GM23338 (cell line): ENCODE measurements around the gene LINC00632. TPM values are rescaled to one million over a fixed set of nuclear protein-coding genes. Genes with fewer than 3 reads are reported as not detected.

Experiments
- ATAC-seq: fragments of 200-7000 bp; cut with Tn5 transposase; 3 replicates; pipeline ENCODE4 v1.9.1; 2020
- DNase-seq: peaks from one replicate; pipeline ENCODE4 v3.0.0-alpha.2; 2015; ENCODE audit warnings: low spot score
- H2AFZ ChIP-seq: fragments of 200-600 bp; sonication (generic); 2 replicates; pipeline ENCODE4 v1.8.0; 2016; ENCODE audit warnings: antibody characterized with exemption, mild to moderate bottlenecking, moderate library complexity
- H3F3A ChIP-seq: fragments of 200-600 bp; sonication (generic); replicated peaks from 2 replicates; pipeline ENCODE4 v1.8.0; 2017; ENCODE audit warnings: antibody characterized with exemption, mixed run types, low read depth
- H3K27ac ChIP-seq: fragments of 200-600 bp; sonication (generic); 2 replicates; pipeline ENCODE4 v1.6.1; 2016; ENCODE audit warnings: low read depth
- H3K27me3 ChIP-seq: fragments of 200-600 bp; sonication (generic); 2 replicates; pipeline ENCODE4 v1.8.0; 2016; ENCODE audit warnings: mild to moderate bottlenecking, mixed run types, moderate library complexity; ENCODE audit not compliant: insufficient read depth
- H3K36me3 ChIP-seq: fragments of 200-600 bp; sonication (generic); 2 replicates; pipeline ENCODE4 v1.8.0; 2016; ENCODE audit warnings: mild to moderate bottlenecking; ENCODE audit not compliant: insufficient read depth
- H3K4me1 ChIP-seq: fragments of 200-600 bp; sonication (generic); 2 replicates; pipeline ENCODE4 v1.8.0; 2016; ENCODE audit warnings: mild to moderate bottlenecking, moderate library complexity; ENCODE audit not compliant: insufficient read depth
- H3K4me2 ChIP-seq: fragments of 200-600 bp; sonication (generic); 2 replicates; pipeline ENCODE4 v1.7.1; 2017; ENCODE audit warnings: mixed run types
- H3K4me3 ChIP-seq: fragments of 200-600 bp; sonication (generic); 2 replicates; pipeline ENCODE4 v1.6.1; 2016; ENCODE audit warnings: mixed run types
- H3K79me2 ChIP-seq: fragments of 200-600 bp; sonication (generic); replicated peaks from 2 replicates; pipeline ENCODE4 v1.8.0; 2017; ENCODE audit warnings: mild to moderate bottlenecking; ENCODE audit not compliant: insufficient read depth
- H3K9me2 ChIP-seq: fragments of 200-600 bp; sonication (generic); 2 replicates; pipeline ENCODE4 v1.8.0; 2017; ENCODE audit not compliant: insufficient read depth
- H4K20me1 ChIP-seq: fragments of 200-600 bp; sonication (generic); replicated peaks from 2 replicates; pipeline ENCODE4 v1.8.0; 2017; ENCODE audit warnings: mild to moderate bottlenecking; ENCODE audit not compliant: insufficient read depth
- H3K27ac Mint-ChIP-seq: 2 replicates; pipeline ENCODE4 v1.8.0; 2020; ENCODE audit warnings: inconsistent platforms, mild to moderate bottlenecking, moderate library complexity, mixed read lengths
- H3K27me3 Mint-ChIP-seq: 3 replicates; pipeline ENCODE4 v1.8.0; 2022; ENCODE audit warnings: low read depth, mild to moderate bottlenecking, moderate library complexity, mixed read lengths, inconsistent platforms; ENCODE audit not compliant: insufficient read depth, poor library complexity
- H3K36me3 Mint-ChIP-seq: 3 replicates; pipeline ENCODE4 v1.8.0; 2021; ENCODE audit warnings: low read depth, mild to moderate bottlenecking, inconsistent platforms, moderate library complexity, mixed read lengths
- H3K4me1 Mint-ChIP-seq: 3 replicates; pipeline ENCODE4 v1.8.0; 2020; ENCODE audit warnings: mild to moderate bottlenecking, inconsistent platforms, mixed read lengths
- H3K4me3 Mint-ChIP-seq: 3 replicates; pipeline ENCODE4 v1.8.0; 2021; ENCODE audit warnings: moderate library complexity, mild to moderate bottlenecking, inconsistent platforms, mixed read lengths
- H3K9me3 Mint-ChIP-seq: 3 replicates; pipeline ENCODE4 v1.8.0; 2020; ENCODE audit warnings: moderate library complexity, mild to moderate bottlenecking, inconsistent platforms, mixed read lengths
- CREB1 ChIP-seq: fragments of 250-450 bp; sonication (Bioruptor Pico); IDR thresholded peaks from 2 replicates; pipeline ENCODE4 v1.5.0; 2020; ENCODE audit warnings: low read depth, mild to moderate bottlenecking, moderate library complexity
- EZH2phosphoT487 ChIP-seq: fragments of 200-600 bp; sonication (generic); IDR thresholded peaks from one replicate; pipeline ENCODE4 v1.8.1; 2018; ENCODE audit warnings: antibody characterized with exemption; ENCODE audit not compliant: unreplicated experiment
- NANOG ChIP-seq: IDR thresholded peaks from 2 replicates; pipeline ENCODE4 v1.6.1; 2016; ENCODE audit warnings: antibody characterized with exemption, borderline replicate concordance
- ZNF331 ChIP-seq: fragments of 250-450 bp; sonication (Bioruptor Pico); IDR thresholded peaks from 2 replicates; pipeline ENCODE4 v1.5.0; 2020; ENCODE audit warnings: low read depth, mild to moderate bottlenecking, moderate library complexity
- polyA plus RNA-seq: library from polyadenylated mRNA; unstranded; fragments of >200 nt; fragmentation: Nextera tagmentation; extraction: Ambion mirVana; gene quantifications from 2 replicates; pipeline ENCODE4 v1.2.1, GENCODE V29; 2016
- total RNA-seq: library from RNA; depleted of rRNA; stranded (reverse); fragments of >200 nt; shearing (Covaris generic); gene quantifications from 2 replicates; pipeline ENCODE4 v1.2.3, GENCODE V29; 2014
- TF ChIP-seq, protein P1 (sequence below): IDR thresholded peaks from 2 replicates; pipeline ENCODE4 v1.6.1; 2016; ENCODE audit warnings: antibody characterized with exemption
- TF ChIP-seq, protein P2 (sequence below): IDR thresholded peaks from one replicate; pipeline ENCODE4 v1.6.1; 2018; ENCODE audit warnings: antibody characterized with exemption; ENCODE audit not compliant: unreplicated experiment
- TF ChIP-seq, protein P3 (sequence below), 2 experiments: fragments of 200-600 bp in 1 of 2; sonication (generic) in 1 of 2; conservative IDR thresholded peaks; 2 replicates each; pipeline versions ENCODE4 v1.5.1 to v1.6.1; 2016 to 2017; ENCODE audit warnings: antibody characterized with exemption in 2 of 2, low read depth in 2 of 2, mild to moderate bottlenecking in 2 of 2, moderate library complexity in 1 of 2
- TF ChIP-seq, protein P4 (sequence below): fragments of 250-450 bp; sonication (Bioruptor Pico); IDR thresholded peaks from 2 replicates; pipeline ENCODE4 v1.5.0; 2020; ENCODE audit warnings: mild to moderate bottlenecking, moderate library complexity

LINC00632 gene
- total and polyA plus RNA-seq, 2 experiments from 2014 or later: 10.9 to 25.2 TPM

DNA sequence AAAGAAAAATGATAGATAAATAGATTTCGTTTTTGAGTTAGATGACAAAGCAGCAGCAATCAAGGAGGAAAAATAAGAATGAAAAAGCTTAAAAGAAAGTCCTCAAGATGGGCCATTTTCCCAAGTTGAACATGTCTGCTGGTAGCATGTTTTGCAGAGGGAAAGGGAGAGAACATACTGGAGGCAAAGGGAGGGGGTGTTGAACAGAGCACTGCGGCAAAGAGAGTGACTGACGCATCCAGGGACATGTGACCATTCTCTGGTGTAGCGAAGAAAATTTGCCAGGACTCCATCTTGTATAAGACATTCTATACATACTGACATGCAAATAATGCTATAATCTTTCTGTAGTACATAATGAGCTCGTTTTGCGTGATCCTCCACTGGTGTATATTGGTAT lies 1.2 kb downstream of the LINC00632 start:
- Histone ChIP-seq H3K4me1 (peaks cover 8% of the 10 kb centered on the region; the same call in 1 of the 2 replicates), H4K20me1 (no peaks in the 10 kb centered on the region), H3F3A (no peaks in the 10 kb centered on the region), H3K79me2 (no peaks in the 10 kb centered on the region), H3K27ac (no peak overlapping the region), H3K36me3 (no peaks in the 10 kb centered on the region), H3K27me3 (no peaks in the 10 kb centered on the region), H2AFZ (no peak overlapping the region), H3K4me2 (0 out of 2 replicates have a peak overlapping the region, but pooled peaks have one; percentile 33), H3K4me3 (no peak overlapping the region), H3K9me2 (no peaks in the 10 kb centered on the region)
- DNase-seq: peak; percentile 16
- TF ChIP-seq EZH2phosphoT487: no peak
- TF ChIP-seq, protein P1, sequence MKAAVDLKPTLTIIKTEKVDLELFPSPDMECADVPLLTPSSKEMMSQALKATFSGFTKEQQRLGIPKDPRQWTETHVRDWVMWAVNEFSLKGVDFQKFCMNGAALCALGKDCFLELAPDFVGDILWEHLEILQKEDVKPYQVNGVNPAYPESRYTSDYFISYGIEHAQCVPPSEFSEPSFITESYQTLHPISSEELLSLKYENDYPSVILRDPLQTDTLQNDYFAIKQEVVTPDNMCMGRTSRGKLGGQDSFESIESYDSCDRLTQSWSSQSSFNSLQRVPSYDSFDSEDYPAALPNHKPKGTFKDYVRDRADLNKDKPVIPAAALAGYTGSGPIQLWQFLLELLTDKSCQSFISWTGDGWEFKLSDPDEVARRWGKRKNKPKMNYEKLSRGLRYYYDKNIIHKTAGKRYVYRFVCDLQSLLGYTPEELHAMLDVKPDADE: no peak
- TF ChIP-seq, protein P2, sequence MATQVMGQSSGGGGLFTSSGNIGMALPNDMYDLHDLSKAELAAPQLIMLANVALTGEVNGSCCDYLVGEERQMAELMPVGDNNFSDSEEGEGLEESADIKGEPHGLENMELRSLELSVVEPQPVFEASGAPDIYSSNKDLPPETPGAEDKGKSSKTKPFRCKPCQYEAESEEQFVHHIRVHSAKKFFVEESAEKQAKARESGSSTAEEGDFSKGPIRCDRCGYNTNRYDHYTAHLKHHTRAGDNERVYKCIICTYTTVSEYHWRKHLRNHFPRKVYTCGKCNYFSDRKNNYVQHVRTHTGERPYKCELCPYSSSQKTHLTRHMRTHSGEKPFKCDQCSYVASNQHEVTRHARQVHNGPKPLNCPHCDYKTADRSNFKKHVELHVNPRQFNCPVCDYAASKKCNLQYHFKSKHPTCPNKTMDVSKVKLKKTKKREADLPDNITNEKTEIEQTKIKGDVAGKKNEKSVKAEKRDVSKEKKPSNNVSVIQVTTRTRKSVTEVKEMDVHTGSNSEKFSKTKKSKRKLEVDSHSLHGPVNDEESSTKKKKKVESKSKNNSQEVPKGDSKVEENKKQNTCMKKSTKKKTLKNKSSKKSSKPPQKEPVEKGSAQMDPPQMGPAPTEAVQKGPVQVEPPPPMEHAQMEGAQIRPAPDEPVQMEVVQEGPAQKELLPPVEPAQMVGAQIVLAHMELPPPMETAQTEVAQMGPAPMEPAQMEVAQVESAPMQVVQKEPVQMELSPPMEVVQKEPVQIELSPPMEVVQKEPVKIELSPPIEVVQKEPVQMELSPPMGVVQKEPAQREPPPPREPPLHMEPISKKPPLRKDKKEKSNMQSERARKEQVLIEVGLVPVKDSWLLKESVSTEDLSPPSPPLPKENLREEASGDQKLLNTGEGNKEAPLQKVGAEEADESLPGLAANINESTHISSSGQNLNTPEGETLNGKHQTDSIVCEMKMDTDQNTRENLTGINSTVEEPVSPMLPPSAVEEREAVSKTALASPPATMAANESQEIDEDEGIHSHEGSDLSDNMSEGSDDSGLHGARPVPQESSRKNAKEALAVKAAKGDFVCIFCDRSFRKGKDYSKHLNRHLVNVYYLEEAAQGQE: no peak
- TF ChIP-seq CREB1 (CRISPR knock-in tag): no peak
- no peak for TF ChIP-seq ZNF331 (CRISPR knock-in tag)
- TF ChIP-seq, protein P3, sequence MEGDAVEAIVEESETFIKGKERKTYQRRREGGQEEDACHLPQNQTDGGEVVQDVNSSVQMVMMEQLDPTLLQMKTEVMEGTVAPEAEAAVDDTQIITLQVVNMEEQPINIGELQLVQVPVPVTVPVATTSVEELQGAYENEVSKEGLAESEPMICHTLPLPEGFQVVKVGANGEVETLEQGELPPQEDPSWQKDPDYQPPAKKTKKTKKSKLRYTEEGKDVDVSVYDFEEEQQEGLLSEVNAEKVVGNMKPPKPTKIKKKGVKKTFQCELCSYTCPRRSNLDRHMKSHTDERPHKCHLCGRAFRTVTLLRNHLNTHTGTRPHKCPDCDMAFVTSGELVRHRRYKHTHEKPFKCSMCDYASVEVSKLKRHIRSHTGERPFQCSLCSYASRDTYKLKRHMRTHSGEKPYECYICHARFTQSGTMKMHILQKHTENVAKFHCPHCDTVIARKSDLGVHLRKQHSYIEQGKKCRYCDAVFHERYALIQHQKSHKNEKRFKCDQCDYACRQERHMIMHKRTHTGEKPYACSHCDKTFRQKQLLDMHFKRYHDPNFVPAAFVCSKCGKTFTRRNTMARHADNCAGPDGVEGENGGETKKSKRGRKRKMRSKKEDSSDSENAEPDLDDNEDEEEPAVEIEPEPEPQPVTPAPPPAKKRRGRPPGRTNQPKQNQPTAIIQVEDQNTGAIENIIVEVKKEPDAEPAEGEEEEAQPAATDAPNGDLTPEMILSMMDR (conservative IDR thresholded peaks at IDR 0.05; ENCODE audit: low read depth in 2 of 2): no peak
- TF ChIP-seq, protein P4, sequence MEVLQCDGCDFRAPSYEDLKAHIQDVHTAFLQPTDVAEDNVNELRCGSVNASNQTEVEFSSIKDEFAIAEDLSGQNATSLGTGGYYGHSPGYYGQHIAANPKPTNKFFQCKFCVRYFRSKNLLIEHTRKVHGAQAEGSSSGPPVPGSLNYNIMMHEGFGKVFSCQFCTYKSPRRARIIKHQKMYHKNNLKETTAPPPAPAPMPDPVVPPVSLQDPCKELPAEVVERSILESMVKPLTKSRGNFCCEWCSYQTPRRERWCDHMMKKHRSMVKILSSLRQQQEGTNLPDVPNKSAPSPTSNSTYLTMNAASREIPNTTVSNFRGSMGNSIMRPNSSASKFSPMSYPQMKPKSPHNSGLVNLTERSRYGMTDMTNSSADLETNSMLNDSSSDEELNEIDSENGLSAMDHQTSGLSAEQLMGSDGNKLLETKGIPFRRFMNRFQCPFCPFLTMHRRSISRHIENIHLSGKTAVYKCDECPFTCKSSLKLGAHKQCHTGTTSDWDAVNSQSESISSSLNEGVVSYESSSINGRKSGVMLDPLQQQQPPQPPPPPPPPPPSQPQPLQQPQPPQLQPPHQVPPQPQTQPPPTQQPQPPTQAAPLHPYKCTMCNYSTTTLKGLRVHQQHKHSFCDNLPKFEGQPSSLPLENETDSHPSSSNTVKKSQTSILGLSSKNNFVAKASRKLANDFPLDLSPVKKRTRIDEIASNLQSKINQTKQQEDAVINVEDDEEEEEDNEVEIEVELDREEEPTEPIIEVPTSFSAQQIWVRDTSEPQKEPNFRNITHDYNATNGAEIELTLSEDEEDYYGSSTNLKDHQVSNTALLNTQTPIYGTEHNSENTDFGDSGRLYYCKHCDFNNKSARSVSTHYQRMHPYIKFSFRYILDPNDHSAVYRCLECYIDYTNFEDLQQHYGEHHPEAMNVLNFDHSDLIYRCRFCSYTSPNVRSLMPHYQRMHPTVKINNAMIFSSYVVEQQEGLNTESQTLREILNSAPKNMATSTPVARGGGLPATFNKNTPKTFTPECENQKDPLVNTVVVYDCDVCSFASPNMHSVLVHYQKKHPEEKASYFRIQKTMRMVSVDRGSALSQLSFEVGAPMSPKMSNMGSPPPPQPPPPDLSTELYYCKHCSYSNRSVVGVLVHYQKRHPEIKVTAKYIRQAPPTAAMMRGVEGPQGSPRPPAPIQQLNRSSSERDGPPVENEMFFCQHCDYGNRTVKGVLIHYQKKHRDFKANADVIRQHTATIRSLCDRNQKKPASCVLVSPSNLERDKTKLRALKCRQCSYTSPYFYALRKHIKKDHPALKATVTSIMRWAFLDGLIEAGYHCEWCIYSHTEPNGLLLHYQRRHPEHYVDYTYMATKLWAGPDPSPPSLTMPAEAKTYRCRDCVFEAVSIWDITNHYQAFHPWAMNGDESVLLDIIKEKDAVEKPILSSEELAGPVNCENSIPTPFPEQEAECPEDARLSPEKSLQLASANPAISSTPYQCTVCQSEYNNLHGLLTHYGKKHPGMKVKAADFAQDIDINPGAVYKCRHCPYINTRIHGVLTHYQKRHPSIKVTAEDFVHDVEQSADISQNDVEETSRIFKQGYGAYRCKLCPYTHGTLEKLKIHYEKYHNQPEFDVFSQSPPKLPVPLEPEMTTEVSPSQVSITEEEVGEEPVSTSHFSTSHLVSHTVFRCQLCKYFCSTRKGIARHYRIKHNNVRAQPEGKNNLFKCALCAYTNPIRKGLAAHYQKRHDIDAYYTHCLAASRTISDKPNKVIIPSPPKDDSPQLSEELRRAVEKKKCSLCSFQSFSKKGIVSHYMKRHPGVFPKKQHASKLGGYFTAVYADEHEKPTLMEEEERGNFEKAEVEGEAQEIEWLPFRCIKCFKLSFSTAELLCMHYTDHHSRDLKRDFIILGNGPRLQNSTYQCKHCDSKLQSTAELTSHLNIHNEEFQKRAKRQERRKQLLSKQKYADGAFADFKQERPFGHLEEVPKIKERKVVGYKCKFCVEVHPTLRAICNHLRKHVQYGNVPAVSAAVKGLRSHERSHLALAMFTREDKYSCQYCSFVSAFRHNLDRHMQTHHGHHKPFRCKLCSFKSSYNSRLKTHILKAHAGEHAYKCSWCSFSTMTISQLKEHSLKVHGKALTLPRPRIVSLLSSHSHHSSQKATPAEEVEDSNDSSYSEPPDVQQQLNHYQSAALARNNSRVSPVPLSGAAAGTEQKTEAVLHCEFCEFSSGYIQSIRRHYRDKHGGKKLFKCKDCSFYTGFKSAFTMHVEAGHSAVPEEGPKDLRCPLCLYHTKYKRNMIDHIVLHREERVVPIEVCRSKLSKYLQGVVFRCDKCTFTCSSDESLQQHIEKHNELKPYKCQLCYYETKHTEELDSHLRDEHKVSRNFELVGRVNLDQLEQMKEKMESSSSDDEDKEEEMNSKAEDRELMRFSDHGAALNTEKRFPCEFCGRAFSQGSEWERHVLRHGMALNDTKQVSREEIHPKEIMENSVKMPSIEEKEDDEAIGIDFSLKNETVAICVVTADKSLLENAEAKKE: no peak
- no peak for TF ChIP-seq NANOG
- ATAC-seq: no peak
- Mint-ChIP-seq H3K4me1 (peaks cover 15% of the 10 kb centered on the region; the same call in 2 of the 3 replicates), H3K4me3 (peak overlapping the region; percentile 61), H3K36me3 (no peaks in the 10 kb centered on the region), H3K9me3 (no peaks in the 10 kb centered on the region), H3K27ac (no peak overlapping the region), H3K27me3 (peaks cover 5% of the 10 kb centered on the region)
